Activated CD4-positive, alpha-beta T cell treated with anti-CD3 and anti-CD28 coated beads, Interleukin-2, amount 50 U/mL, for 1 hour (primary cell): ENCODE results near the gene SYNE3.

Experiments
- DNase-seq: peaks from one replicate; pipeline ENCODE4 v3.0.0-alpha.2; 2020

Gene SYNE3

GRCh38 chr14:95503365-95504134, 12.9 kb downstream of the SYNE3 start:
- no peak for DNase-seq

- DNase-seq: no peak
These were observed 14.0 kb downstream of the SYNE3 start for GRCh38 chr14:95502381-95502950.

- no peak for DNase-seq
These were observed 15.6 kb downstream of the SYNE3 start for GRCh38 chr14:95500772-95501401.

DNA sequence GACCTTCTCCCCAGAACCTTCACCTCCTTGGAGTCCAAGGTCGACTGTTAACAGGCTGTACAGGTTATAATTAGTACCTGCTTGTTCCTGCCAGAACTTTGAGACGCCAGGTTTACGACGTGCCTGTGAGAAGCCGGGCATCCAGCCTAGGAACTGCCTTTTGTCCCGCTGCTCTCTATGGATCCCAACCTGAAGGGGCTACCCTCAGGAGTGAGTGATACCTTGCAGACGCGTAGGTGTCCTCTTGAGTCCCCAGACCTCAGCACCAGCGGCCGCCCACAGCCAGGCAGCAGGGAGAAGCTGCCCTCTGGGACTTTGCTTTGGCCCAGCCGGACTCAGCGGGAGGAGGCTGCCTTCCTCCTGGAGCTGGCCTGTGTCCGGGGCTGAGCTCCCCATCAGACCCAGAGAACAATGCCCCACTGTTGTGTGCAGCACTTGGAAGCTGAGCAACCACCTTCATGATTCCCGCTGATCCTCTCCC, 16.2 kb downstream of the SYNE3 start:
- no peak for DNase-seq

DNA sequence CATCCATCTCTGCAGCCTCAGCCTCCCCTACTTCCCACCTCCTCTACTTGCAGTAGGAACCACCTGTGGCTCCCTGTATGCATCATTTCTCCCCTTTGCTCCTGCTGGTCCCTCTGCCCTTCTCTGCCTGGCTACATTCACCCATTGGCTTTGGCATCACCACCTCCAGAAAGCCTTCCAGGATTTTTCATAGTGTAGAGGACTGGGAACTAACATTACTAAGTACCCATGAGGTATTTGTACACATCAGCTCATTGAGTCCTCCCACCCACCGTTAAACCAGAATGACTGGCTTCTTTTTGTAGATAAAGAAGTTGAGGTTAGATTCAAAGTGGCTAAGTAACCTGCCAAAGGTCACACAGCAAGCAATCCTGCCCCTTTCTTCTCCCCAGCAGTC, 17.1 kb downstream of the SYNE3 start:
- no peak for DNase-seq

DNA sequence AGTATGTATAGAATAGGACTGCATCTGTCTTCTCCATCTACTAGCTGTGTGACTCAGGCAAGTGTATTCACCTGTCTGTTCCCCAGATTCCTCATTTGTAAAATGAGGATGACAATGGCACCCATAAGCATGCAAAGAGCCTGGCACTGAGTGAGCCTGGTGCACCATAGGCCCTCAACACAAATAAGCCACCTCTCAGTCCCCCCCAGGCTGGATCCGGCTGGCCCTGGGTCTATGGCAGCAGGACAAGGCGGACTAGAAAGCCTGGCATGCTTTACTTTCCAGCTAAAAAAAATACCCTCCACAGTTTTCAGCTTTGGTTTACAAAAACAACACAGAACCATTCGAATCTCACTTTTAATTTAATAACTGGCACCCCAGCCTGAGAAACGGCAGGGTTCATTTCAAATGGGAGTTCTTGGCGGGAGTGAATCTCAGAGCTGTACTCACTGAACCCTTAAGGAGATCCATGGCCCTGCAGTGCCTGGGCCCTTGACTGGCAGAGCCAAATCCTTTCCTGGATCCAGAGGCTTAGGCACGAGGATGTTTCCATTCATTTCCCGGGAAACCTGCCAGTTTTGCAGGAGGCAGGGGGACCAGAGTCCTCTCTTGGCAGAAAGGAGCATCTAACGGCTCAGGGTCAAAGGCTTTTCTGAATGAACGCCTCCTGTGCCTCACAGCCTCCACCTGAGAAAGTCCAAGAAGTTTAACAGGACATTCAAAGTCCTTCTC, 17.7 kb downstream of the SYNE3 start:
- DNase-seq: no peak

DNA sequence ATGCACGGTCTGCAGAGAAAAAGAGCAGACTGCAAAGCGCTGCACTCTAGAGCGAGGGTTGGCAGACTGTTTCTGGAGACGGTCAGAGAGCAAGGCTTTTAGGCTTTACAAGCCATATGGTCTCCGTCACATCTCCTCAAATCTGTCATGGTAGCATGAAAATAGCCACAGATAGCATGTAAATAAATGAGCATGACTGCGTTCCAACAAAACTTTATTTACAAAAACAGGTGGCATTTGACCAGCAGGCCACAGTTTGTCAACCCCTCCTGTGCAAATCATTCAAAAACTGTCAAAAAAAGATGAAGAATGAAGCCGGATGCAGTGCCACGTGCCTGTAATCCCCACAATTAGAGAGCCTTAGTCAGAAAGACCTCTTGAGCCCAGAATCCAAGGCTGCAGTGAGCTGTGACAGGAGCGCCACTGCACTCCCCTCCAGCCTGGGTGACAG, 18.9 kb downstream of the SYNE3 start:
- no peak for DNase-seq

GRCh38 chr14:95496690-95497259, 19.7 kb downstream of the SYNE3 start:
- DNase-seq: no peak

GRCh38 chr14:95496111-95496681, 20.3 kb downstream of the SYNE3 start:
- no peak for DNase-seq

- DNase-seq: no peak
These were observed 20.9 kb downstream of the SYNE3 start for GRCh38 chr14:95495538-95496025.

- no peak for DNase-seq
These were observed 21.4 kb downstream of the SYNE3 start for GRCh38 chr14:95495076-95495475.

DNA sequence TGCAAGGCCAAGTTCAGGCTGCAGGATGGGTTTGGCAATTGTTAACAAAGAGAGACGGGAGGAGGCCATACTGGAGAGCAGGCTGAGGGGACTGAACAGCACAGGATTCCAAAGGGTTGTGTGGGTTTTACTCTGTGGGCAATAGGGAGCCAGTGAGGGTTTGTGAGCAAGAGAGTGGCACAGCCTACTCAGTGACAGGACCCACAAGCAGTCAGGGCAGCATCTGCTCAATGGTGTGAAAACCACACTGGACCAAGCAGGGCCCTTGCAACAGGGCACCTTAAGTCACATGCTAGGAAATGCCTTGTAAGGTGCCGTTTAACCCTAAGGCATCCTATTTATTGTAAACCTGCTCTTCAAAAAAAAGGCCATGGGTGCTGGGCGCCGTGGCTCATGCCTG, 22.0 kb downstream of the SYNE3 start:
- DNase-seq: no peak

DNA sequence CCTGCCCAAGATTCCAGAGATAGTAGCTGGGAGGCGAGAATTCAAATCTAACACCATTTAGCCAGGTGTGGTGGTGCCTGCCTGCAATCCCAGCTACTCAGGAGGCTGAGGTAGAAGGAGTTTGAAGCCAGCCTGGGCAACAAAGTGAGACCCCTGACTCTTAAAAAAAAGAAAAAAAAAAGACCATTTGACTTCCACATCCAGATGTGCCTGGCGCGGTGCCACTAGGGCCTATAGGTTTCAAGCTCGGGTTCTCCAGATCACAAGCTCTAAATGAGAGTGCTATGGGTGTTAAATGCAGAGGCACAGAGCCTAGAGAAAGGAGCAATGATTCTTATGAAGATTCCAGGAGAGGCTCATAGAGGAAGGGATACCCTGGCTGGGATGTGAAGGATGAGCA, 22.5 kb downstream of the SYNE3 start:
- no peak for DNase-seq

- DNase-seq: no peak
These were observed 22.9 kb downstream of the SYNE3 start for GRCh38 chr14:95493503-95493902.

DNA sequence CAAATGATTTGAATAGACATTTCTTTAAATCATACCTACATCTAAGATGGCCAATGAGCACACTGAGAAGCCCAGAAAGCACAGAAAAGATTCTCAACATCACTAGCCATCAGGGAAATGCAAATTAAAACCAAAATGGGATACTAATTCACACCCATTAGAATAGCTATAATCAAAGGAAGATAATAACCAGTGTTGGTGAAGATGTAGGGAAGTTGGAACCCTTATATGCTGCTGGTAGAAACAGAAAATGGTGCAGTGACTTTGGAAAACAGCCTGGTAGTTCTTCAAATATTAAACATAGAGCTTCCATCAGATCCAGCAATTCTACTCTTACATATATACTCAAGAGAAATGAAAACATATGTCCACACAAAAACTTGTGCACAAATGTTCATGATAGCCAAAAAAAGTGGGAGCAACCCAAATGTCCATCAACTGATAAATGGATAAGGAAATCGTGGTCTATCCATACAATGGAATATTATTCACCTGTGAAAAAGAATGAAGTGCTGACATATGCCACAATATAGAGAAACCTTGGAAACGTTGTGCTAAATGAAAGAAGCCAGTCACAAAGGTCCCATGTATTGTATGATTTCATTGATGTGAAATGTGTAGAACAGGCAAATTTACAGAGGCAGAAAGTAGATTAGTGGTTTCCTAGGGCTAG, 24.4 kb downstream of the SYNE3 start:
- no peak for DNase-seq

- DNase-seq: no peak
These were observed 25.6 kb downstream of the SYNE3 start for GRCh38 chr14:95490727-95491451.

DNA sequence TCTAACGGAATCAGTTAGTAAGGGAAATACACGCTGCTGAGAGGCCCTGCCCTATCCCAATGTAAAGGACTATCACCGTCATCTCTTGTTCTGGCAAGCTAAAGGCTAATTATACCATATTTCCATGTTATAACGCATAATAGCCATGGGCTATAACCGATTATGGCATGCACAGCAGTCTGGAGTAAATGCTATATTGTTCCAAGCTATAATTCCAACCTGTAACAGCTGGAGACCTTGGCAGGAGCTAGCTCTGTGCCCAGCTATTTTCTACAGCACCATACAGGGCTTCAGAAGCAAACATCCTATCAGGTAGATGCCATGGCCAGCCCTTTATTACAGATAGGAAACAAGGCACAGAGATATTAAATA, 26.3 kb downstream of the SYNE3 start:
- DNase-seq: no peak

DNA sequence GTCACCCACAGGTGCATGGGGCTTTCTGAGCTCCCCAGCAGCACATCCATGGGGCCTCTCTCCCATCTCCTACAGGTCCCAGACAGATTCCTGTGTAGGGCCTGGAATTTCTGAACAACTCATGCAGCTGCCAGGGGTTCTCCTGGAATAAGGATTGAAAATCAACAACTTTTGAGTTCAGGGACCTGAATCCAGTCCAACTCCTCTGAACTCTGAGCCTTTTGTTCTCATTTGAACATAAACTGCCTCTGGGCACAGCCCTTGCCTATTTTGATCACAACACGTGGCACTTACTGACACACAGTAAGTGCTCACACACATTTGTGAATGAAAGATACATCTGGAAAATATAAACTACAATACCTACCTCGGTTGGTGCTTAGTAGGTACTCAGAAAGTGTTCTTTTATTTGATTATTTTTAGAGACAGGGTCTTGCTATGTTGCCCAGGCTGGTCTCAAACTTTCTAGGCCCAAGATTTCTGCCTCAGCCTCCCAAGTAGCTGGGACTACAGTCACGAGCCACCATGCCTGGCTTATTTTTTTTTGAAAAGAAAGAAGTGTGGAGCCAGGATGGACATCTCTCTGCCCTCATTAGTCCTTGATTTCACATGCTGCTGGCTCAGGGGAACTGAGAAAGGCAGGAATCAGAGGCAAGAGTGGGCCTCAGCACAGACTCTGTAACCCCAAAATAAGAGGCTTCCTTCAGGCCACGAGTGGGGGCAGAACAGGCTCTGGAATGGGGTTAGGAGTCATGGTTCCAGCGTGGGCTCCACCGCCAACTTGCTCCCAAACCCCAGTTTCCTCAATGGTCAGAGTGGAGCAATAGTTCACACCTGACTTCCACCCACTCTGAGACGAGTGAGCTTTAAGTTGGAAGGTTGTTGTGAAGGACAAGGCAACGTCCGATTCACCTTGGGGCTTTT, 27.0 kb downstream of the SYNE3 start:
- no peak for DNase-seq

DNA sequence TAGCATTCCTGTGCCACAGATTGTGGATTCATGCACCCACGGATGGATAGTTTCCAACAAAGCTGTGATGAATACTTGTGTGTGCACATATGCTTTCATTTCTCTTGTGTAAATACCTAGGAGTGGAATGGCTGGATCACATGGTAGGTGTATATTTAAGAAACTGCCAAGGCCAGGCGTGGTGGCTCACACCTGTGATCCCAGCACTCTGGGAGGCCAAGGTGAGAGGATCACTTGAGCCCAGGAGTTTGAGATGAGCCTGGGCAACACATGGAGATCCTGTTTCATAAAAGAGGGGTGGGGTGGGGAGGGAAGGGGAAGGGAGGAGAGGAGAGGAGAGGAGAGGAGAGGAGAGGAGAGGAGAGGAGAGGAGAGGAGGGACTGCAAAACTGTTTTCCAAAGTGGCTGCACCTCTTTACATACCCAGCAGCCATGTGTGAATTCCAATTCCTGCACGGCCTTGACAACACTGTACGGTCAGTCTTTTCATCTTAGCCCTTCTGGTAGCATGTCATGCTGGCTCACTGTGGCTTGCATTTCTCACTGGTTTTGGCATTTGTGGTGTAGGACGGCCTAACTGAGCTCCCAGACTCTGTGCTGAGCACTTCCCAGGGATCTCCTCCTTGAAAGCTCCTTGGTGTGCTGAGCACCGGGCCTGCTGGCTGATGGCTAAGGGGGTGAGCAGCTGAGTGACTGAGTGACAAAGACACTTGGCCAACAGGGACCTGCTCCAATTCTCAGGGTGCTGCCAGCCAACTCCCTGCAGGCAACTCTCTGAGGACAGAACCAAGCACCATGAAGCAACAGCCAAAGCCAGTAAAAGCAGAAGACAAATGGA, 27.9 kb downstream of the SYNE3 start:
- DNase-seq: no peak
